HepG2 (cell line): ENCODE measurements around the gene CAST. TPM values are rescaled to one million over a fixed set of nuclear protein-coding genes. Genes with fewer than 3 reads are reported as not detected.
A peak's percentile ranks its signal among the peaks of the same experiment; 100 is the strongest.

ENCODE experiments used
- CAMTA2 ChIP-seq: sonication (generic); formaldehyde crosslinking; IDR thresholded peaks from 2 replicates; pipeline ENCODE4 v1.4.0; 2020; ENCODE audit warnings: mild to moderate bottlenecking, missing genetic modification reagents, borderline replicate concordance
- CC2D1A ChIP-seq: sonication (generic); formaldehyde crosslinking; IDR thresholded peaks from 2 replicates; pipeline ENCODE4 v1.8.1; 2023; ENCODE audit warnings: mild to moderate bottlenecking, missing genetic modification reagents
- GLI4 ChIP-seq: sonication (generic); formaldehyde crosslinking; IDR thresholded peaks from 2 replicates; pipeline ENCODE4 v1.5.1; 2020; ENCODE audit warnings: missing genetic modification reagents, mild to moderate bottlenecking, moderate library complexity, borderline replicate concordance
- HOXA9 ChIP-seq: sonication (generic); formaldehyde crosslinking; IDR thresholded peaks from 2 replicates; pipeline ENCODE4 v1.8.1; 2022; ENCODE audit warnings: missing genetic modification reagents, mild to moderate bottlenecking, moderate library complexity, borderline replicate concordance
- MBD4 ChIP-seq: IDR thresholded peaks from 2 replicates; pipeline ENCODE4 v1.6.1; 2012; ENCODE audit warnings: low read length, inconsistent platforms, borderline replicate concordance
- RAD21 ChIP-seq: fragments of 450-650 bp; formaldehyde crosslinking; IDR thresholded peaks from 2 replicates; pipeline ENCODE4 v1.5.0; 2020; ENCODE audit warnings: mild to moderate bottlenecking
- TBL1XR1 ChIP-seq: fragments of 150-350 bp; IDR thresholded peaks from 2 replicates; pipeline ENCODE4 v1.6.1; 2014; ENCODE audit warnings: borderline replicate concordance, low read length; ENCODE audit not compliant: partially characterized antibody
- ZMYM4 ChIP-seq: sonication (generic); formaldehyde crosslinking; IDR thresholded peaks from 2 replicates; pipeline ENCODE4 v1.8.1; 2023; ENCODE audit warnings: mild to moderate bottlenecking, missing genetic modification reagents
- ZNF138 ChIP-seq: sonication (generic); formaldehyde crosslinking; IDR thresholded peaks from 2 replicates; pipeline ENCODE4 v1.5.0; 2020; ENCODE audit warnings: mild to moderate bottlenecking, low read depth, missing genetic modification reagents
- ZNF17 ChIP-seq: sonication (generic); formaldehyde crosslinking; IDR thresholded peaks from 2 replicates; pipeline ENCODE4 v1.5.0; 2020; ENCODE audit warnings: mild to moderate bottlenecking, missing genetic modification reagents
- ZNF720 ChIP-seq: sonication (generic); formaldehyde crosslinking; IDR thresholded peaks from 2 replicates; pipeline ENCODE4 v1.4.0; 2020; ENCODE audit warnings: missing genetic modification reagents
- ZNF777 ChIP-seq: sonication (generic); formaldehyde crosslinking; IDR thresholded peaks from 2 replicates; pipeline ENCODE4 v1.4.0; 2020; ENCODE audit warnings: missing genetic modification reagents
- ZNF780A ChIP-seq: sonication (generic); formaldehyde crosslinking; IDR thresholded peaks from 2 replicates; pipeline ENCODE4 v1.8.0; 2022; ENCODE audit warnings: mild to moderate bottlenecking, missing genetic modification reagents, moderate library complexity
- polyA plus RNA-seq, 8 experiments: library from polyadenylated mRNA; depleted of rRNA in 3 of 8; stranded (reverse) in 7 of 8; unstranded in 1 of 8; fragments of >200 nt; fragmentation: Illumina TruSeq in 4 of 8; extraction: Trizol in 4 of 8; gene quantifications; 2 replicates each; pipeline versions ENCODE4 v1.2.1 to v1.2.3, GENCODE V29; 2011 to 2016; ENCODE audit warnings: low read depth in 4 of 8, missing spikeins in 1 of 8, mixed read lengths in 1 of 8; ENCODE audit not compliant: insufficient read depth in 1 of 8
- total RNA-seq, 5 experiments: library from RNA; depleted of rRNA; stranded (reverse); fragments of >200 nt; fragmentation: Illumina TruSeq; extraction: Trizol; gene quantifications; 2 replicates each; pipeline ENCODE4 v1.2.3, GENCODE V29; 2016; ENCODE audit warnings: low read depth in 1 of 5
- TF ChIP-seq, protein P1 (sequence below): sonication (generic); formaldehyde crosslinking; IDR thresholded peaks from 2 replicates; pipeline ENCODE4 v1.4.0; 2020; ENCODE audit warnings: missing genetic modification reagents
- TF ChIP-seq, protein P2 (sequence below): sonication (generic); formaldehyde crosslinking; IDR thresholded peaks from 2 replicates; pipeline ENCODE4 v1.4.0; 2020; ENCODE audit warnings: missing genetic modification reagents
- TF ChIP-seq, protein P3 (sequence below): IDR thresholded peaks from 2 replicates; pipeline ENCODE4 v1.6.1; 2016; ENCODE audit warnings: mild to moderate bottlenecking
- TF ChIP-seq, protein P4 (sequence below): sonication (generic); formaldehyde crosslinking; IDR thresholded peaks from 2 replicates; pipeline ENCODE4 v1.4.0; 2020; ENCODE audit warnings: mild to moderate bottlenecking, missing genetic modification reagents

The CAST gene
- total and polyA plus RNA-seq, 2 of the 13 experiments (the other 11 are each of a cell fraction or from before 2014, with no cell fraction given), result 42.1 to 67.6 TPM

DNA sequence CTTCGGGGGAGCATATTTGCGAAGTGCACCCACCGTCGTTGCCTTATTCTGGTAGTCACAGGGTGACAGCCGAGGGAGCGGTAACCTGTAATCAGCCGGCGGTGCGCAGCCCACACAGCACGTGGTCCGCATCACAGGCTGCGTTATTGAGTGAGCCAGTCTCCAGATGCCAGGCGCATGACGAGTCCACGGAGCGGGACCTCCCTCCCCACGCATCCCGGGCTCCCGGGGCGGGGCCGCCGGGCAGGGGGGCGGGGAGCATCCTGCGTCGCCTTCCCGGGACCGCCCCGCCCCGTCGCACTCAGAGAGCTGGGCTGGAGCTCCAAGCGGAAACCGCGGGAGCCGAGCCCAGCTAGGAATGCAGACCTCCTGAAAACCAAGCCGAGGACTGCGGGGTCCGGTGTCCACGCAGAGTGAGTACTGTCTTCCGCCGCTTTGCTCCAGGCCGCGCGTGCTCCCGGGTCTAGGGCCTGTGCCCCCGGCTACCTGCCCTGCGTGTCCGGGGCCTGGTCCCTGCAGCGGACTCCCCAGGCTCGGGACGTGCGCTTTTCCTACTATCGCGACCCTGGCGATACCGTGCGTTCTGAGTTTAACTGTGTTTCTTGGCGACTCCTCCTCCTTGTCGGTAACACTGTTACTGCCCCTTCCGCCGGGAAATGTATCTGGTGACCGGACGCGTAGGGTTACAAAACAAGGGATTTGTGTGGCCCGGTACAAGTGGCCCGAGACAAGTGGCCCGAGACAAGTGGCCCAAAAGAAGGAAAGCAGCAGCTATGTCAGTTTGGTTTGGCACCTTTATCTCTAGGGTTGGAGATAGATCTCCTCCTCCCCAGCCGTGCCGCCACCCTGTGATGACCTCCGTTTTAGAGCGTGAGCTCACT is 40.6 kb downstream of the CAST start (continued):
- TF ChIP-seq ZNF780A (CRISPR knock-in tag) (0 out of 2 replicates have a peak, but pooled peaks have one; percentile 40), ZNF777 (CRISPR knock-in tag) (peak; percentile 76), TBL1XR1 (peak; percentile 17), RAD21 (CRISPR knock-in tag) (peak; percentile 24; the same call in 1 of the 2 replicates), CAMTA2 (CRISPR knock-in tag) (0 out of 2 replicates have a peak, but pooled peaks have one; percentile 77), ZNF138 (CRISPR knock-in tag) (peak; percentile 94; the same call in 1 of the 2 replicates), CC2D1A (CRISPR knock-in tag) (no peak), ZMYM4 (CRISPR knock-in tag) (peak; percentile 35), GLI4 (CRISPR knock-in tag) (peak; percentile 62; the same call in 1 of the 2 replicates), ZNF720 (CRISPR knock-in tag) (no peak), ZNF17 (CRISPR knock-in tag) (0 out of 2 replicates have a peak, but pooled peaks have one; percentile 27), MBD4 (no peak), HOXA9 (CRISPR knock-in tag) (no peak)
- TF ChIP-seq, protein P1, sequence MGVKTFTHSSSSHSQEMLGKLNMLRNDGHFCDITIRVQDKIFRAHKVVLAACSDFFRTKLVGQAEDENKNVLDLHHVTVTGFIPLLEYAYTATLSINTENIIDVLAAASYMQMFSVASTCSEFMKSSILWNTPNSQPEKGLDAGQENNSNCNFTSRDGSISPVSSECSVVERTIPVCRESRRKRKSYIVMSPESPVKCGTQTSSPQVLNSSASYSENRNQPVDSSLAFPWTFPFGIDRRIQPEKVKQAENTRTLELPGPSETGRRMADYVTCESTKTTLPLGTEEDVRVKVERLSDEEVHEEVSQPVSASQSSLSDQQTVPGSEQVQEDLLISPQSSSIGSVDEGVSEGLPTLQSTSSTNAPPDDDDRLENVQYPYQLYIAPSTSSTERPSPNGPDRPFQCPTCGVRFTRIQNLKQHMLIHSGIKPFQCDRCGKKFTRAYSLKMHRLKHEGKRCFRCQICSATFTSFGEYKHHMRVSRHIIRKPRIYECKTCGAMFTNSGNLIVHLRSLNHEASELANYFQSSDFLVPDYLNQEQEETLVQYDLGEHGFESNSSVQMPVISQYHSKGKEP, result no peak
- TF ChIP-seq, protein P2, sequence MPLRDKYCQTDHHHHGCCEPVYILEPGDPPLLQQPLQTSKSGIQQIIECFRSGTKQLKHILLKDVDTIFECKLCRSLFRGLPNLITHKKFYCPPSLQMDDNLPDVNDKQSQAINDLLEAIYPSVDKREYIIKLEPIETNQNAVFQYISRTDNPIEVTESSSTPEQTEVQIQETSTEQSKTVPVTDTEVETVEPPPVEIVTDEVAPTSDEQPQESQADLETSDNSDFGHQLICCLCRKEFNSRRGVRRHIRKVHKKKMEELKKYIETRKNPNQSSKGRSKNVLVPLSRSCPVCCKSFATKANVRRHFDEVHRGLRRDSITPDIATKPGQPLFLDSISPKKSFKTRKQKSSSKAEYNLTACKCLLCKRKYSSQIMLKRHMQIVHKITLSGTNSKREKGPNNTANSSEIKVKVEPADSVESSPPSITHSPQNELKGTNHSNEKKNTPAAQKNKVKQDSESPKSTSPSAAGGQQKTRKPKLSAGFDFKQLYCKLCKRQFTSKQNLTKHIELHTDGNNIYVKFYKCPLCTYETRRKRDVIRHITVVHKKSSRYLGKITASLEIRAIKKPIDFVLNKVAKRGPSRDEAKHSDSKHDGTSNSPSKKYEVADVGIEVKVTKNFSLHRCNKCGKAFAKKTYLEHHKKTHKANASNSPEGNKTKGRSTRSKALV, result no peak
- TF ChIP-seq, protein P3, sequence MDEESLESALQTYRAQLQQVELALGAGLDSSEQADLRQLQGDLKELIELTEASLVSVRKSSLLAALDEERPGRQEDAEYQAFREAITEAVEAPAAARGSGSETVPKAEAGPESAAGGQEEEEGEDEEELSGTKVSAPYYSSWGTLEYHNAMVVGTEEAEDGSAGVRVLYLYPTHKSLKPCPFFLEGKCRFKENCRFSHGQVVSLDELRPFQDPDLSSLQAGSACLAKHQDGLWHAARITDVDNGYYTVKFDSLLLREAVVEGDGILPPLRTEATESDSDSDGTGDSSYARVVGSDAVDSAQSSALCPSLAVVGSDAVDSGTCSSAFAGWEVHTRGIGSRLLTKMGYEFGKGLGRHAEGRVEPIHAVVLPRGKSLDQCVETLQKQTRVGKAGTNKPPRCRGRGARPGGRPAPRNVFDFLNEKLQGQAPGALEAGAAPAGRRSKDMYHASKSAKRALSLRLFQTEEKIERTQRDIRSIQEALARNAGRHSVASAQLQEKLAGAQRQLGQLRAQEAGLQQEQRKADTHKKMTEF (CRISPR knock-in tag), result peak; percentile 63; the same call in 1 of the 2 replicates
- TF ChIP-seq, protein P4, sequence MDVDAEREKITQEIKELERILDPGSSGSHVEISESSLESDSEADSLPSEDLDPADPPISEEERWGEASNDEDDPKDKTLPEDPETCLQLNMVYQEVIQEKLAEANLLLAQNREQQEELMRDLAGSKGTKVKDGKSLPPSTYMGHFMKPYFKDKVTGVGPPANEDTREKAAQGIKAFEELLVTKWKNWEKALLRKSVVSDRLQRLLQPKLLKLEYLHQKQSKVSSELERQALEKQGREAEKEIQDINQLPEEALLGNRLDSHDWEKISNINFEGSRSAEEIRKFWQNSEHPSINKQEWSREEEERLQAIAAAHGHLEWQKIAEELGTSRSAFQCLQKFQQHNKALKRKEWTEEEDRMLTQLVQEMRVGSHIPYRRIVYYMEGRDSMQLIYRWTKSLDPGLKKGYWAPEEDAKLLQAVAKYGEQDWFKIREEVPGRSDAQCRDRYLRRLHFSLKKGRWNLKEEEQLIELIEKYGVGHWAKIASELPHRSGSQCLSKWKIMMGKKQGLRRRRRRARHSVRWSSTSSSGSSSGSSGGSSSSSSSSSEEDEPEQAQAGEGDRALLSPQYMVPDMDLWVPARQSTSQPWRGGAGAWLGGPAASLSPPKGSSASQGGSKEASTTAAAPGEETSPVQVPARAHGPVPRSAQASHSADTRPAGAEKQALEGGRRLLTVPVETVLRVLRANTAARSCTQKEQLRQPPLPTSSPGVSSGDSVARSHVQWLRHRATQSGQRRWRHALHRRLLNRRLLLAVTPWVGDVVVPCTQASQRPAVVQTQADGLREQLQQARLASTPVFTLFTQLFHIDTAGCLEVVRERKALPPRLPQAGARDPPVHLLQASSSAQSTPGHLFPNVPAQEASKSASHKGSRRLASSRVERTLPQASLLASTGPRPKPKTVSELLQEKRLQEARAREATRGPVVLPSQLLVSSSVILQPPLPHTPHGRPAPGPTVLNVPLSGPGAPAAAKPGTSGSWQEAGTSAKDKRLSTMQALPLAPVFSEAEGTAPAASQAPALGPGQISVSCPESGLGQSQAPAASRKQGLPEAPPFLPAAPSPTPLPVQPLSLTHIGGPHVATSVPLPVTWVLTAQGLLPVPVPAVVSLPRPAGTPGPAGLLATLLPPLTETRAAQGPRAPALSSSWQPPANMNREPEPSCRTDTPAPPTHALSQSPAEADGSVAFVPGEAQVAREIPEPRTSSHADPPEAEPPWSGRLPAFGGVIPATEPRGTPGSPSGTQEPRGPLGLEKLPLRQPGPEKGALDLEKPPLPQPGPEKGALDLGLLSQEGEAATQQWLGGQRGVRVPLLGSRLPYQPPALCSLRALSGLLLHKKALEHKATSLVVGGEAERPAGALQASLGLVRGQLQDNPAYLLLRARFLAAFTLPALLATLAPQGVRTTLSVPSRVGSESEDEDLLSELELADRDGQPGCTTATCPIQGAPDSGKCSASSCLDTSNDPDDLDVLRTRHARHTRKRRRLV (CRISPR knock-in tag), result no peak
